GM21367 (cell line): Measurements from ENCODE around the gene OVCH2.
"Not testable (repeated sequence)": the region's sequence is repeated elsewhere in the genome, so short reads cannot be mapped to it uniquely, and the experiment has no call there.

ENCODE experiments used
- ATAC-seq: cut with Tn5 transposase; IDR thresholded peaks from one replicate; pipeline ENCODE4 v1.9.1; 2021; ENCODE audit not compliant: unreplicated experiment

OVCH2 gene, protein sequence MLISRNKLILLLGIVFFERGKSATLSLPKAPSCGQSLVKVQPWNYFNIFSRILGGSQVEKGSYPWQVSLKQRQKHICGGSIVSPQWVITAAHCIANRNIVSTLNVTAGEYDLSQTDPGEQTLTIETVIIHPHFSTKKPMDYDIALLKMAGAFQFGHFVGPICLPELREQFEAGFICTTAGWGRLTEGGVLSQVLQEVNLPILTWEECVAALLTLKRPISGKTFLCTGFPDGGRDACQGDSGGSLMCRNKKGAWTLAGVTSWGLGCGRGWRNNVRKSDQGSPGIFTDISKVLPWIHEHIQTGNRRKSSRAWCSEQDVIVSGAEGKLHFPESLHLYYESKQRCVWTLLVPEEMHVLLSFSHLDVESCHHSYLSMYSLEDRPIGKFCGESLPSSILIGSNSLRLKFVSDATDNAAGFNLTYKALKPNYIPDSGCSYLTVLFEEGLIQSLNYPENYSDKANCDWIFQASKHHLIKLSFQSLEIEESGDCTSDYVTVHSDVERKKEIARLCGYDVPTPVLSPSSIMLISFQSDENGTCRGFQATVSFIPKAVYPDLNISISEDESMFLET

DNA sequence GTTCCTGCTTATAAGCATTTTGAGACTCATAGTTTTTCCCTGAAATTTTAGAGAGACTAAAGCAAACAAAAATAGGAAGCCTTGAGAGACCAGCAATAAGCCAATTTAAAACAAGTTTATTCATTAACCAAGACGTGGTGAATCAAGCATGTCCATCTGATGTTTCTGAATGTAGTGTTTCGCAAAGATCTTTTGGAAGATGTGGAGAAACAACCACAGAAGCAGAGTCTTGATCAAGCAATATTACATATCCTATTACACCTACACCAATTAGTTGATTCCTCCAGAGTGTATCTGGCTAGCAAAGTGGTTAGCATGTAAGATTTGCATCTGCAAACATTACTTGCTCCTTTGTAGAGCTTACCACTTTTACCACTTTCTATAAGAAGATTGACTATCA lies at the start of gene OVCH2:
TSS of gene OVCH2 (minus strand) at position 101 of the 400 bp plus-strand sequence. CDS start at position 18, 83 bp downstream.
- ATAC-seq: no peak

DNA sequence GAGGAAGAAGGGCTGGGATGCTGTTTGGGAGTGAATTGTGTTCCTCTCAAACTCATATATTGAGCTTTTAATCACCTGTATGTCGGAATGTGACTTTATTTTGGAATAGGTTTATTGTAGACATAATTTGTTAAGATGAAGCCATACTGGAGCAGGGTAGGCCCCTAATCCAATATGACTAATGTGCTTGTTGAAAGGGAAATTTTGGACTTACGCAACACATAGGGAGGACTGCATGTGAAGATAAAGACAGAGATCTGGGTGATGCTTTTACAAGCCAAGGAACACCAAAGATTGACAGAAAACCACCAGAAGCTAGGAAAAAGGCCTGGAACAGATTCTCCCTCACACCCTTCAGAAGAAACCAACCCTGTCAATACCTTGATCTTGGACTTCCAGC lies 43.2 kb upstream of the OVCH2 start:
- no peak for ATAC-seq

DNA sequence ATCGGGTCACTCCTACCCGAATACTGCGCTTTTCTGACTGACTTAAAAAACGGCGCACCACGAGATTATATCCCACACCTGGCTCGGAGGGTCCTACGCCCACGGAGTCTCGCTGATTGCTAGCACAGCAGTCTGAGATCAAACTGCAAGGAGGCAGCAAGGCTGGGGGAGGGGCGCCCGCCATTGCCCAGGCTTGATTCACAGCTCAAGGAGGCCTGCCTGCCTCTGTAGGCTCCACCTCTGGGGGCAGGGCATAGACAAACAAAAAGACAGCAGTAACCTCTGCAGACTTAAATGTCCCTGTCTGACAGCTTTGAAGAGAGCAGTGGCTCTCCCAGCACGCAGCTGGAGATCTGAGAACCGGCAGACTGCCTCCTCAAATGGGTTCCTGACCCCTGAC lies 28.5 kb upstream of the OVCH2 start:
- not testable (repeated sequence) for ATAC-seq

DNA sequence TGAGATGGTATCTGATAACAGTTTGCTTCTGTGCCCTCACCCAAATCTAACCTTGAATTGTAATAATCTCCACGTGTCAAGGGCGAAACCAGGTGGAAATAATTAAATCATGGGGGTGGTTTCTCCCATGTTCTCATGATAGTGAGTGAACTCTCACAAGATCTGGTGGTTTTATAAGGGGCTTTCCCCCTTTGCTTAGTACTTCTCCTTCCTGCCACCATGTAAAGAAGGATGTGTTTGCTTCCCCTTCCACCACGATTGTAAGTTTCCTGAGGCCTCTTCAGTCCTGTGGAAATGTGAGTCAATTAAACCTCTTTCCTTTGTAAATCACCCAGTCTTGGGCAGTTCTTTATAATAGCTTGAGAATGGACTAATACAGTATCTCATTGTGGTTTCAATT lies 8.5 kb upstream of the OVCH2 start:
- no peak for ATAC-seq

DNA sequence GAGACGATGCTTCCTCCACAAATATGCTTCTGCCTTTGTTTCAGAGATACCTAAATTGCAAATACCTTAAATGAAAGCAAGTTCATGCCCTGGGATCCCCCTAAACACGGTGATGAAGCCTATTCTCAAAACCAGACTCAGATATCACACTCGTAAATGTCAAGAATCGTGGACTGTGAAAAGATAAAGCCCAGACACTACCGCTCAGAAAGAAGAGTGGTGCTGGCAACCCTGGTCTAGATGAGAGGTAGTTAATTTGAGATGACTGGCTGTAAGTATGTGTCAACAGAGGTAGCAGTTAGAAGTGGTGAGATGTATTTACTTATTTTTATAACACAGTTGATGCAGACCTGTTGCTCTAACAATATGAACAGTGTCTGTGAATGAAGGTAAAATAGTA lies 2.5 kb downstream of the OVCH2 start:
- no peak for ATAC-seq

DNA sequence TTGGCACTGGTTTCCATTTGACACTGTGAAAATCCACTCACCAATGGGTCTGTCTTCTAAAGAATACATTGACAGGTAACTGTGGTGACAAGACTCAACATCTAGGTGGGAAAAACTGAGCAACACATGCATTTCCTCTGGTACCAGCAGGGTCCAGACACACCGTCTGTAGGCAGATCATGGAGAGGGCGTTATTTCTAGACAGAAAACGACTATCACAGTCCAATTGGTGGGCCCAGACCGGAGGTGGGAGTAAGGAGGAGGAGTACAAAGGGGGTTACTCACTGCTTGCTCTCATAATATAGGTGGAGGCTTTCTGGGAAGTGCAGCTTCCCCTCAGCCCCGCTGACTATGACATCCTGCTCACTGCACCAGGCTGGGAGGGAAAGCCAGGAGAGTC lies 9.9 kb downstream of the OVCH2 start:
- ATAC-seq: no peak

DNA sequence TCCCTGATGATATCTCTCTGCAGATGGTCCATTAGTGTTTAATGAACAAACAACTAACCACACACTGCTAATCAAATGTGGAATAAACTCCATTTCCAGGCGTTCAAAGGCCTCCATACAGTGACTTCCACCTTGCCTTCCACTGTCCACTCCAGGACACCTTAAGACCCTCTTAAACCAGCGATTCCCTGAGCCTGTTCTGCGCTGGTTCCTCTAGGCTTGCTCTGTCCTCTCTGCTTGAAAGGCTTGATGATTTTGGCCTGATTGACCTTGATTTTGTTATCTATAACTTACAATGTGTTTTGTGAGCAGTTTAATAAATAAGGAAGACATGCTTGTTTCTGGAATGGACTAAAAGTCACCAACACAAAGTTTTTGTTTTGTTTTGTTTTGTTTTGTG lies 12.0 kb downstream of the OVCH2 start:
- ATAC-seq: no peak

DNA sequence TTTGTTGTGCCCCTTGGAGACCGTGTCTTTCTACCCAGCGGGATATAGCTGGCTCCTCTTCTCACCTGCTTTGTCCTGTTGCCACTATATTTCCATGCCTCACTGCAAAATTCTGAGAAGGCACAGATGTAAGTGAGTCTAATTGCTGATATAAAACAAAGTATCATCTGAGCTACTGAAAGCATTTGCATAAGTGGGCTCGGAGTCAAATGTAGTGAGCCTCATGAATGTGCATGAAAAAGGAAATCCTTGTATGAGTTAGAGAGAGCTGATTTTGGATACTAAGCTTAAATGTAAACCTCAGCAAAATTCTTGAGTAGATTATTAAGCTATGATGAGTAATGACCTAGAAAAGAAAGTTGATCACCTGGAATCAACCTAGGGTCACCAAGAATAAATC lies 13.9 kb downstream of the OVCH2 start:
- no peak for ATAC-seq

DNA sequence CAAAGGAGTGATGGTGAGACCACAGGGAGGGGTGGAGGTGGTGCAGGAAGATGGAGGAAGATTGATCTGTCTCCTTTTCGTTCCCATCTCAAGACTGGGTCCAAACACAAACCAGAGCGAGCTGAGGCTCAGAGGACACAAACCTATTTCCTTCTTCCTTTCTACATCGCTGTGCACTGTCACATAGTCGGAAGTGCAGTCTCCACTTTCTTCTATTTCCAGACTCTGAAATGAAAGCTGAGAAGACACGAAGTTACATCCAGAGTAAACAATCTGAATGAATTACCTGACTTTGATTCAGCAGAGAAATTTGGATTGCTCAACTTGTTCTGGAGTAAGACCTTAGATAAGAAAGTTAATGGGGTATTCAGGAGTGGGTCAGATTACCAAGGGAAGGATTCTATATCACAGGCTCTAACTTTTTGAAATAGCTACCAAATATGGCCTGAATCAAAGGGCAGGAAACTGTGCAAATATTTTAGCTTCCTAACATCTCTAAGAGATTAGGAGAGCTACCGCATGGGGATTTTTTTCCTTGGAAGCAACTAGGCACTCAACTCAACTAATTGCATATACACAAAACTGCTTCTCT lies 14.4 kb downstream of the OVCH2 start:
- no peak for ATAC-seq

DNA sequence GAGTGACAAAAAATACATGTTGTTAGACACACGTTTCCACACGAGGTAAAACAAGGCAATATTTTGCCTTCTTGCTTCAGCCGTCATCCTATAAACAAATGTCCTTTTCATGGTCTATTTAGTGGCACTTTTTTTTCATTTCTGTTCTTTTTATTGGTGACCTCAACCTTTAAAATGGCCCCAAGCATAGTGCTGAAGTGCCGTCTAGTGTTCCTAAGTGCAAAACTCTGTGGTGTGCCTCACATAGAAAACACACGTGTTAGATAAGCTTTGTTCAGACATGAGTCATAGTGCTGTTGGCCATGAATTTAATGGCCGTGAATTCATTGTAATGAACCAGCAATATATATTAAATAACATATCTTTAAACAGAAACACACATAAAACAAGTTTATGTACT lies 15.6 kb downstream of the OVCH2 start:
- ATAC-seq: no peak

DNA sequence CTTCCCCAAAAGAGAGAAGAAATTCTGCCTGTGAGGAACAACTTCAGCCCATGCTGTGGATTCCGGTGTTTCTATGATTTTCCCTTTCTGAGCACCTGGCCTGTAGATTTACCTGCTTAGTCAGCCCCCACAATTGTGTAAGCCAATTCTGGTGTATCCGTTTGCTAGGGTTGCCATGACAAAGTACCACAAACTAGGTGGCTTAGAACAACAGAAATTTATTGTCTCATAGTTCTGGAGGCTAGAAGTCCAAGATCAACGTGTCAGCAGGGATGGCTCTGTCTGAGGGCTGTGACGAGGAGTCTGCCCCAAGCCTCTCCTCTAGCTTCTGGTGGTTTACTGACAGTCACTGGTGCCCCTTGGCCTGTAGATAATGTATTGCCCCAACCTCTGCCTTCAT lies 17.0 kb downstream of the OVCH2 start:
- ATAC-seq: no peak

DNA sequence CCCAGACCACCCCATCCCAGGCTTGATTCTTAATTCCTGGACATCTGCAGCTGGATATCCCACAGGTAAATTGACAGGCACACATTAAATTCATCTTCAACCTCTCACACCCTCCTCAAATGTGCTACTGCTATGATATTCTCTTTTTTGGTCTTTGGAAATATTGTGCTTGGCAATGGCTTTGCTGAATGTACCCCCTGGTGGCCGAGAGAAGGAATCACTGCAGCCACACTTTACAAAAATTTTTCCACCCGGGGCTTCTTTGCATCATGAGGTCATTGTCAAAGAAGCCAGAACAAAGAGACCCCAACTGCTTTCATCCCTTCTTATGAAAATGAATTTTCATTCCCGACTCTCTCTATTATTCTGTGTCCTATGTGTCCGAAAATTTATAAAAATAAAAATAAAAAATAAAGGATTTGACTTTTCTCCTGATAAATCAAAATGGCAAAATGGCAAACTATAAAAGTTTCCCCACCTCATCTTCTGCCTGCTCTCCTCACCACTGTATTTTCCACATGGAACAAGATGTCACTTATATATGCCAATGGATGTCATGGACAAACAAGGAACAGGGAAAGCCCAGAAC lies 17.9 kb downstream of the OVCH2 start:
- ATAC-seq: no peak

DNA sequence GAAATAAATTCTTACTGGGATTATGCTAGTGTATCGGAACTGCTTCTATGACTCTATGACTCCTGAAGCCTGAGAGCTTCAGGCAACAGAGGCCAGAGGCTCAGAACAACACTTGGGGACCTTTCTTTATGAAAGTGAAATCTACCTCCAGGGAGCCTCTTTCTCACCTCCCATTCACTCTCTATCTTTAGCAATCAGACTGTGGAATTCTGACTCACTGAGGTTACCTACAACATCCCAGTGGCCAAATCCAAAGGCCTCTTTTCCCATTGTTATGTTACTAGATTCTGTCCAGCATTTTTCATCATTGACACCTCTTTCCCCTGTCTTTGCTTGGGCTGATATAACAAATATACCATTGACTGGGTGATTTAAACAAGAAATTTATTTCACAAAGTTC lies 18.9 kb downstream of the OVCH2 start:
- no peak for ATAC-seq

DNA sequence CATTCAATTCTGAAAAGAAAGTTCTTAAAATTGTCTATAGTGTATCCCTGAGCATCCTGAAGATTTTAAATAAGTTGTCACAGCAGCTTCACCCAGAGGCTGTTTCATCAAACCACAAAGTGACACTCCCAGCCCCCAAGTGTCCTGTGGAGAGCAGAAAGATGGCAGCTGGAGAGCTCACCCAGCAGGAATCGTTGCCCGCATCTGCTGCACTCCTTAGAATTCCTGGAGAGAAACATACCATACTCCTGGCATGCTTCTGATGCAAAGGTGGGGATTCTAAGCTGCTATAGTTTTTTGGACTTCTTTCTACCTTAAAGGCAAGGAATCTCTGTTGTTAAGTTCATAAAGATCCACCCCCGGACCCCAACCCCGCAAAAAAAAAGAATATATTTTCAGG lies 19.5 kb downstream of the OVCH2 start:
- ATAC-seq: no peak

DNA sequence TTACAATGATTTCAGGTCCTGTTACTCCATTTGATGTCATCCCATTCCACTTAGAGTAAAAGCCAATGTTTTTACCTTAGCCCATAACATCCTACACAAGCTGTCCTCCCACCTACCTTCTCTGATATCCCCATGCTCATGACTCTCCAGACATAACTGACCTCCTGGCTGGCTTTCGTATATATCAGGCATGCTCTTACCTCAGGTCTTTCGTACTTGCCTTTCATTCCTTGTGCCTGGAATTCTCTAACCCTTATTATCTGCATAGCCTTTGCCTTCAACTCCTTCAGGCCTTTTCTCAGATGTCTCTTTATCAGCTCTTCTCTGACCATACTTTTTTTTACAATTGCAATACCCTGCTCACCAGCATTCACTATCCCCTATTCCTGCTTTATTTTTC lies 22.7 kb downstream of the OVCH2 start:
- no peak for ATAC-seq

DNA sequence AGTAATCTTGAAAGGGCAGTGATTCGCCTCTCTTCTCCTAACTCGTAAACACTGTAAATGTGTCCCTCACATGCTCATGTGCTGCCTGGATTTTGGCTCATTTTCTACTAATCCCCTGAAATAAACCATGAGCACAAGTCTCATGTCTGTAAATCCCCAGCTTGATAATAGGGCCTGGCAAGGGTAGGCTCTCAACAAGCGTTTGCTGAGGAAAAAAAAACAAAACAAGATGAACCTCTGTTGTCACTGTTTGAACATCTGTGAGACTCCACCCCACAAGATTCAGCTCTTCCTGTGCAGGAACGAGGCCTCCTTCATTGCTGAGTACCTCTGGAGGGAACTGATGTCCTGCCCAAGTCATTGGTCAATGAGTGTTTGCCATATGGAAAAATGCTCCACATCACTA lies 28.5 kb downstream of the OVCH2 start:
- ATAC-seq: no peak

DNA sequence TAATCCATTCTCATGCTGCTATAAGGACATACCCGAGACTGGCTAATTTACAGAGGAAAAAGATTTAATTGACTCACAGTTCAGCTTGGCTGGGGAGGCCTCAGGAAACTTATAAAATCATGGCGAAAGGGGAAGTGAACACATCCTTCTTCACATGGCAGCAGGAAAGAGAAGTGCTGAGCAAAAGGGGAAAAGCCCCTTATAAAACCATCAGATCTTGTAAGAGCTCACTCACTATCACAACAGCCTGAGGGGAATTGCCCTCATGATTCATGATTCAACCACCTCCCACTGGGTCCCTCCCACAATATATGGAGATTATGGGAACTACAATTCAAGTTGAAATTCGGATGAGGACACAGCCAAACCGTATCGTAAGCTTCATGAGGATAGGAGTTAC lies 29.2 kb downstream of the OVCH2 start:
- ATAC-seq: no peak

DNA sequence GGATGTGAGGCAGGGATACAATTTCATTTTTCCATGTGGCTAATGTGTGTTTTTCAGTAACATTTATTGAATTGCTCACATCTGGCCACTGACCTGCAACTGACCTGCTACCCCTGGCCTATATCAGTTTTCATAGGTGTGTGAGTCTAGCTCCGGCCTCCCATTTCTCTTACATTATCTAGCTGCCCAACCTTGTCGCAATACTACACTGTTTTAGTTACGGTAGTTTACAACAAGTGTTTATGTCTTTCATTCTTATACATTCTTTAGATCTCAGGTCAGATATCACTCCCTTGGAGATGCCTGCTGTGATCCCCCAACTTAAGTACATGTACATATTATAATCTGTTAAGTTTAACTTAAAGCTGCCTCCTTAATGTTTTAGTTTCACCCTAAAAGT lies 30.6 kb downstream of the OVCH2 start:
- no peak for ATAC-seq

DNA sequence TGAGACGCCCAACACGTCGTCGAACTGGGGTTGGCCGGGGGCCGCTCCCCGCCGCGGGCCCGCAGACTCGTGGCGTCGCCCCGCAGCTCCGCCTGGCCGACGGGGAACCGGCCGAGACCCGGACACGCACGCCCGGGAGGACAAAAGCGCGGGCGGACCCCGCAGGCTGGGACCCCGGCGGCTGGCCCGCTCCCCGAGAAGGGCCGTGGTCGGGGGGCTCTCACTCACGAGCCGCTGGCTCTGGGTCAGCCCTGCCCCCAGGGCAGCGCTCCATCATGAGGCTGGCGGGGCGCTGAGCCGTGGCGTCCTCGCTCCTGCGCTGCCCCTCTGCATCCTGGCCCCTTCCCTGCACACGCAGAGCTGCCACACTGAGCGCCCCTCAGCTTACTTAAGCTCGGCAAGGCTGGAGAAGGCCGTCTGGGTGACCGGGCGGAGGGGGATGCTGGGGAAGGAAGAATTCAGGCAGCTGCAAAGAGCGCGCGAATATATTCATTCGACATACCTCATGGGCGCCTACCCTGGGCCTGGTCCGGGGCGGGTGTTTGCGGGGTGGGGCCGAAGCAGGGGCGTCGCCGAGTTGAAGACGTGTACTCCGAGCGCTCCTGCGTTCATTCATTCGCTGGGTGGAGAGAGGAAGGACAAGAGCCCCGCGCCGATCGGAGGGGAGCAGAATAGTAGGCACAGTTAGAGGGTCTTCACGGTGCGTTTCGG lies 32.4 kb downstream of the OVCH2 start:
- peak; percentile 18 for ATAC-seq

DNA sequence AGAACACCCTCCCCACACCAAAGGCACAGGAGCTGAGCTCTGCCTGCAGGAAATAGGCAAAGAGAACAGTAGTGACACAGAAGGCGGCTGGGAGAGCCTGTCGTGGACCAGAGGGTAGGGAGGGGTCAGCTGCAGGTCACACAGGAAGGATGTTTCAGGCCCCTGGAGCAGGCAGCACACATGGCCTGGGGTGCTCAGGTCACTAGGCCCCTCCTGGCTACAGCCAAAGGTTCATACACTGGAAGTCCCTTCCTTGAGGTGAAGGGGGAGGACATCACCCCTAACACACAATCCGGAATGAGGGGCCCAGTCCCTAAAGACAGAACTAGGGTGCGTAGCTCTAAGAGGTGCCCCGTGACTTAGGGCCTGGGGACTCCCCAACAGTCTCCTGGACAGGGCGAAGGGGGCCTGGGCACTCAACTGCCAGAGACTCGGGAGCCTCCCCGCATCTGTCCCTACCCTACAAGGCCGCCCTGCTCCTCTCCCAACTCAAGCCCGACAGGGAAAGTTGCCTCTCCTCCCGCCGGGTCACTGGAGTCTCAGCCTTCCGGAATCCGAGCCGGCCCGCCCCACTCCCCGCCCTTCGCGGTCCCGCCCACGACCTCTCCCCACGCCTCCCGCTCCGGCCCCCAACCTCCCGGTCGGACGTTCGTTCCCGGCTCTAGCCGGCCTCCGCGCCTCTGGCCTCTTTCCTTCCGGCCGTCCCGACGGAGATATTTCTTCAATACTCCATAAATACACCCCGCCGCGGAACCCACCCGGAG lies 33.1 kb downstream of the OVCH2 start, which contains the start of gene CYB5R2:
TSS of gene CYB5R2 (minus strand) at position 541 of the 764 bp plus-strand sequence. CDS start 675 bp downstream, outside the sequence.
- peak; percentile 42 for ATAC-seq
